HCT116 (cell line): ENCODE data around the gene ALDH4A1. TPM values are rescaled to one million over a fixed set of nuclear protein-coding genes. Genes with fewer than 3 reads are reported as not detected.

ENCODE experiments used
- ATAC-seq: fragments of 200-7000 bp; cut with Tn5 transposase; 2 replicates; pipeline ENCODE4 v1.9.1; 2020; ENCODE audit warnings: mild to moderate bottlenecking, moderate library complexity
- BruUV-seq: library from RNA; stranded (reverse); fragments of 400-500 nt; replicated peaks from 2 replicates; lab custom pipeline; 2021; lab: Mats Ljungman, UMichigan
- CTCF ChIA-PET: fragments of 300-600 bp; sonication (Branson Sonifier 250); formaldehyde crosslinking; loops from one replicate; lab custom pipeline; 2021; ENCODE audit warnings: antibody characterized with exemption; lab: Charles Lee
- POLR2A ChIA-PET: fragments of 300-600, 350-600 bp; sonication (Branson Sonifier 250); formaldehyde crosslinking; loops from one replicate; lab custom pipeline; 2021; ENCODE audit warnings: antibody characterized with exemption; lab: Charles Lee
- RAD21 ChIA-PET, 2 experiments: fragments of 300-600 bp; sonication (Branson Sonifier 250); formaldehyde crosslinking; loops; one replicate each; lab custom pipeline; 2023; ENCODE audit warnings: low total read pairs in 2 of 2; ENCODE audit not compliant: uncharacterized antibody in 2 of 2, unreplicated experiment in 2 of 2, low non-redundant PET in 1 of 2; lab: Charles Lee
- DNase-seq: peaks from one replicate; pipeline ENCODE4 v3.0.0-alpha.2; 2010; ENCODE audit warnings: low read depth, low spot score
- H2AFZ ChIP-seq: fragments of 200-600 bp; shearing (Covaris generic), sonication (generic); 2 replicates; pipeline ENCODE4 v1.6.1; 2017; ENCODE audit warnings: low read depth, mixed run types, mixed read lengths, antibody characterized with exemption, low read length; ENCODE audit not compliant: poor library complexity, severe bottlenecking
- H3K27ac ChIP-seq: 2 replicates; pipeline ENCODE4 v1.5.1; 2012; ENCODE audit warnings: low read depth, low read length
- H3K27me3 ChIP-seq: fragments of 200-600 bp; sonication (generic); 2 replicates; pipeline ENCODE4 v1.6.1; 2016; ENCODE audit warnings: mixed run types, low read length, mixed read lengths; ENCODE audit not compliant: insufficient read depth
- H3K36me3 ChIP-seq, 2 experiments: fragments of 200-500 bp in 1 of 2; fragments of 200-600 bp in 1 of 2; sonication (Bioruptor generic) in 1 of 2; sonication (generic) in 1 of 2; 2 replicates each; pipeline versions ENCODE4 v1.5.1 to v1.6.1; 2014 to 2016; ENCODE audit warnings: low read length in 2 of 2, inconsistent platforms in 1 of 2, mixed read lengths in 1 of 2, mixed run types in 1 of 2; ENCODE audit not compliant: insufficient read depth in 2 of 2, control insufficient read depth in 1 of 2
- H3K4me1 ChIP-seq, 2 experiments: fragments of 200-600 bp in 1 of 2; sonication (generic) in 1 of 2; 2 replicates each; pipeline versions ENCODE4 v1.5.1 to v1.6.1; 2012 to 2017; ENCODE audit warnings: low read length in 2 of 2, inconsistent platforms in 1 of 2, mild to moderate bottlenecking in 1 of 2, mixed read lengths in 1 of 2, mixed run types in 1 of 2, moderate library complexity in 1 of 2; ENCODE audit not compliant: insufficient read depth in 2 of 2, control insufficient read depth in 1 of 2
- H3K4me2 ChIP-seq: fragments of 200-600 bp; sonication (generic); 2 replicates; pipeline ENCODE4 v1.6.1; 2017; ENCODE audit warnings: mixed run types, low read length, mixed read lengths
- H3K4me3 ChIP-seq, 2 experiments: fragments of 200-600 bp in 1 of 2; sonication (generic) in 1 of 2; replicated peaks in 1 of 2; 2 replicates each; pipeline ENCODE4 v1.5.1; 2011 to 2016; ENCODE audit warnings: low read length in 2 of 2, control low read depth in 1 of 2, low read depth in 1 of 2, mild to moderate bottlenecking in 1 of 2, mixed read lengths in 1 of 2, mixed run types in 1 of 2
- H3K79me2 ChIP-seq: fragments of 200-600 bp; sonication (generic); 2 replicates; pipeline ENCODE4 v1.6.1; 2017; ENCODE audit warnings: mild to moderate bottlenecking, mixed run types, low read length, moderate library complexity, mixed read lengths; ENCODE audit not compliant: insufficient read depth
- H3K9ac ChIP-seq: fragments of 200-600 bp; sonication (generic); 2 replicates; pipeline ENCODE4 v1.6.1; 2016; ENCODE audit warnings: low read length, mixed read lengths
- H3K9me2 ChIP-seq: fragments of 200-600 bp; sonication (generic), shearing (Covaris generic); 2 replicates; pipeline ENCODE4 v1.6.1; 2017; ENCODE audit warnings: mixed run types, mild to moderate bottlenecking, moderate library complexity; ENCODE audit not compliant: insufficient read depth
- H3K9me3 ChIP-seq, 2 experiments: fragments of 200-500 bp in 1 of 2; fragments of 200-600 bp in 1 of 2; sonication (Bioruptor generic) in 1 of 2; sonication (generic) in 1 of 2; 2 replicates each; pipeline ENCODE4 v1.6.1; 2014 to 2017; ENCODE audit warnings: low read length in 2 of 2, mixed read lengths in 2 of 2, inconsistent platforms in 1 of 2, low read depth in 1 of 2, mild to moderate bottlenecking in 1 of 2, mixed run types in 1 of 2, moderate library complexity in 1 of 2; ENCODE audit not compliant: control insufficient read depth in 1 of 2, insufficient read depth in 1 of 2
- H4K20me1 ChIP-seq: fragments of 200-600 bp; sonication (generic), shearing (Covaris generic); 2 replicates; pipeline ENCODE4 v1.6.1; 2017; ENCODE audit warnings: mixed run types, mild to moderate bottlenecking, moderate library complexity; ENCODE audit not compliant: insufficient read depth
- ATF3 ChIP-seq: IDR thresholded peaks from 2 replicates; pipeline ENCODE4 v1.6.1; 2012
- CEBPB ChIP-seq: IDR thresholded peaks from 2 replicates; pipeline ENCODE4 v1.6.1; 2012; ENCODE audit warnings: low read depth
- ELF1 ChIP-seq: IDR thresholded peaks from 2 replicates; pipeline ENCODE4 v1.6.1; 2012; ENCODE audit warnings: low read depth, borderline replicate concordance
- EZH2phosphoT487 ChIP-seq: fragments of 200-600 bp; IDR thresholded peaks from 2 replicates; pipeline ENCODE4 v1.6.1; 2018; ENCODE audit warnings: antibody characterized with exemption, borderline replicate concordance
- MAX ChIP-seq: IDR thresholded peaks from 2 replicates; pipeline ENCODE4 v1.6.1; 2012
- POLR2AphosphoS5 ChIP-seq: IDR thresholded peaks from 2 replicates; pipeline ENCODE4 v1.6.1; 2011; ENCODE audit warnings: mild to moderate bottlenecking, low read depth, low read length, moderate library complexity
- REST ChIP-seq: IDR thresholded peaks from 2 replicates; pipeline ENCODE4 v1.6.1; 2012; ENCODE audit warnings: low read depth
- SRF ChIP-seq: IDR thresholded peaks from 2 replicates; pipeline ENCODE4 v1.6.1; 2012; ENCODE audit warnings: low read depth
- ZFX ChIP-seq: fragments of 450-650 bp; IDR thresholded peaks from 2 replicates; pipeline ENCODE4 v1.6.1; 2017
- intact Hi-C: fragments of 100-400 bp; cut with micrococcal nuclease; formaldehyde crosslinking; loops from 2 replicates; pipeline ENCODE4 v1.10.0; 2022
- total RNA-seq: library from RNA; stranded (reverse); gene quantifications from one replicate; pipeline ENCODE4 v1.2.1, GENCODE V29; 2021; ENCODE audit not compliant: unreplicated experiment

Gene ALDH4A1
- total RNA-seq, 1 experiment from 2014 or later, result 12.6 TPM

GRCh38 chr1:18830596-18830995, 71.8 kb downstream of the ALDH4A1 start:
- Histone ChIP-seq H2AFZ (no peak overlapping the region), H3K4me1 (no peaks in the 10 kb centered on the region), H3K9me3 (peaks cover 0 to 7% of the 10 kb centered on the region in 2 experiments; a peak in 1 of 4 replicates), H3K27me3 (peaks cover 12% of the 10 kb centered on the region), H3K27ac (no peak overlapping the region), H3K9me2 (no peaks in the 10 kb centered on the region), H3K79me2 (no peaks in the 10 kb centered on the region), H3K4me2 (no peak overlapping the region), H3K36me3 (no peaks in the 10 kb centered on the region), H4K20me1 (no peaks in the 10 kb centered on the region), H3K4me3 (no peak overlapping the region), H3K9ac (no peak overlapping the region)
- POLR2A ChIA-PET, result no interaction called here
- no TSS peak for BruUV-seq
- CTCF ChIA-PET, result interaction anchor here (0.6 kb wide), 1 partner anchor 307 kb away, joined by 3 read pairs; no protein-coding TSS in a partner anchor
- ATAC-seq (no peak), DNase-seq (no peak)
- TF ChIP-seq ELF1 (no peak), EZH2phosphoT487 (no peak), POLR2AphosphoS5 (no peak), MAX (no peak), CEBPB (no peak), SRF (no peak), ATF3 (no peak), ZFX (no peak), REST (no peak)
- intact Hi-C loops, result no loop called here
- RAD21 ChIA-PET, result no interaction called here
